K562 (cell line): Measurements from ENCODE around the gene ATP5PB. TPM values are rescaled to one million over a fixed set of nuclear protein-coding genes. Genes with fewer than 3 reads are reported as not detected.
A peak's percentile ranks its signal among the peaks of the same experiment; 100 is the strongest.

Experiments used
- ATAC-seq: fragments of 200-7000 bp; cut with Tn5 transposase; 3 replicates; pipeline ENCODE4 v1.9.1; 2020; ENCODE audit warnings: moderate library complexity
- BruUV-seq: library from RNA; stranded (reverse); fragments of 400-500 nt; replicated peaks from 2 replicates; lab custom pipeline; 2021; lab: Mats Ljungman, UMichigan
- CTCF ChIA-PET: fragments of 300-600 bp; formaldehyde crosslinking; extraction: SDS; loops from one replicate; lab custom pipeline; 2021; ENCODE audit warnings: low intra/inter-chr PET ratio; lab: Yijun Ruan, JAX
- POLR2A ChIA-PET: fragments of 300-600, 350-650 bp; sonication (Branson Sonifier 250); formaldehyde crosslinking; extraction: SDS; loops from one replicate; lab custom pipeline; 2021; ENCODE audit warnings: antibody characterized with exemption, inconsistent platforms; lab: Yijun Ruan, JAX
- DNase-seq, 4 experiments: peaks; one replicate each; pipeline versions ENCODE4 v3.0.0 to v3.0.0-alpha.2; 2011 to 2018; ENCODE audit warnings: low spot score in 3 of 4, mixed read lengths in 3 of 4; ENCODE audit errors: extremely low read depth in 1 of 4
- FAIRE-seq: peaks from 2 replicates; lab custom pipeline; 2011; peaks lifted over from hg19 to GRCh38; lab: Jason Lieb, UNC
- H2AFZ ChIP-seq: 2 replicates; pipeline ENCODE4 v1.6.0; 2011; ENCODE audit warnings: low read depth, low read length, control low read depth, inconsistent platforms
- H3K27ac ChIP-seq: fragments of 200-600 bp; 3 replicates; pipeline ENCODE4 v1.8.0; 2011; ENCODE audit warnings: low read depth, mild to moderate bottlenecking, control low read depth, inconsistent platforms, low read length, moderate library complexity, mixed read lengths; ENCODE audit errors: extremely low read depth
- H3K27me3 ChIP-seq, 2 experiments: fragments of 300-600 bp in 1 of 2; 2 replicates in 1 of 2; 3 replicates in 1 of 2; pipeline versions ENCODE4 v1.6.0 to v1.8.0; 2011; ENCODE audit warnings: inconsistent platforms in 2 of 2, low read length in 2 of 2, mild to moderate bottlenecking in 1 of 2, mixed read lengths in 1 of 2, moderate library complexity in 1 of 2; ENCODE audit not compliant: control insufficient read depth in 2 of 2, insufficient read depth in 2 of 2
- H3K36me3 ChIP-seq: fragments of 300-600 bp; 3 replicates; pipeline ENCODE4 v1.8.0; 2011; ENCODE audit warnings: mild to moderate bottlenecking, low read length, inconsistent platforms; ENCODE audit not compliant: control insufficient read depth, insufficient read depth
- H3K4me1 ChIP-seq, 2 experiments: fragments of 200-600 bp in 1 of 2; replicated peaks in 1 of 2; 2 replicates in 1 of 2; 3 replicates in 1 of 2; pipeline versions ENCODE4 v1.5.1 to v1.8.0; 2011; ENCODE audit warnings: inconsistent platforms in 2 of 2, low read length in 2 of 2, mild to moderate bottlenecking in 1 of 2, mixed read lengths in 1 of 2, moderate library complexity in 1 of 2; ENCODE audit not compliant: control insufficient read depth in 2 of 2, insufficient read depth in 2 of 2
- H3K4me2 ChIP-seq: 2 replicates; pipeline ENCODE4 v1.6.1; 2011; ENCODE audit warnings: low read length, control low read depth, inconsistent platforms, mixed read lengths; ENCODE audit not compliant: insufficient read depth
- H3K4me3 ChIP-seq: fragments of 200-600 bp; sonication (generic), shearing (Covaris generic); 2 replicates; pipeline ENCODE4 v1.5.1; 2016; ENCODE audit warnings: control low read depth, inconsistent platforms
- H3K79me2 ChIP-seq: fragments of 200-600 bp; 3 replicates; pipeline ENCODE4 v1.8.0; 2011; ENCODE audit warnings: low read length, inconsistent platforms; ENCODE audit not compliant: control insufficient read depth, insufficient read depth
- H3K9ac ChIP-seq, 2 experiments: 2 replicates each; pipeline versions ENCODE4 v1.6.0 to v1.6.1; 2011; ENCODE audit warnings: low read depth in 2 of 2, low read length in 2 of 2, control low read depth in 1 of 2, inconsistent platforms in 1 of 2, mild to moderate bottlenecking in 1 of 2, mixed read lengths in 1 of 2; ENCODE audit not compliant: insufficient read depth in 1 of 2
- H3K9me1 ChIP-seq: one replicate; pipeline ENCODE4 v1.6.0; 2011; ENCODE audit warnings: inconsistent platforms, mild to moderate bottlenecking, low read length, moderate library complexity; ENCODE audit not compliant: control insufficient read depth, insufficient read depth
- H3K9me3 ChIP-seq: replicated peaks from 2 replicates; pipeline ENCODE4 v1.5.1; 2011; ENCODE audit warnings: low read depth, low read length, inconsistent platforms; ENCODE audit not compliant: control insufficient read depth, insufficient read depth
- H4K20me1 ChIP-seq: replicated peaks from 2 replicates; pipeline ENCODE4 v1.6.1; 2011; ENCODE audit warnings: low read length, inconsistent platforms, mixed read lengths; ENCODE audit not compliant: control insufficient read depth, insufficient read depth
- E2F1 ChIP-seq: sonication (generic); formaldehyde crosslinking; IDR thresholded peaks from 2 replicates; pipeline ENCODE4 v1.8.1; 2023; ENCODE audit warnings: mild to moderate bottlenecking, missing genetic modification reagents, moderate library complexity
- ELF1 ChIP-seq: fragments of 200-800 bp; sonication (Bioruptor generic); IDR thresholded peaks from 2 replicates; pipeline ENCODE4 v1.6.1; 2016; ENCODE audit warnings: missing genetic modification characterization, missing compliant biosample characterization
- ELF4 ChIP-seq: fragments of 450-650 bp; formaldehyde crosslinking; IDR thresholded peaks from 2 replicates; pipeline ENCODE4 v1.4.0; 2022; ENCODE audit warnings: missing genetic modification characterization
- HCFC1 ChIP-seq: IDR thresholded peaks from 2 replicates; pipeline ENCODE4 v1.6.1; 2012; ENCODE audit warnings: low read depth, low read length, improper control_type of control experiment
- HOMEZ ChIP-seq: fragments of 250-450 bp; sonication (Bioruptor Pico); IDR thresholded peaks from 2 replicates; pipeline ENCODE4 v1.4.0; 2020; ENCODE audit warnings: mild to moderate bottlenecking, moderate library complexity
- KLF16 ChIP-seq: IDR thresholded peaks from 2 replicates; pipeline ENCODE4 v1.6.1; 2016; ENCODE audit warnings: antibody characterized with exemption
- MYNN ChIP-seq, 2 experiments: sonication (generic); formaldehyde crosslinking in 1 of 2; IDR thresholded peaks; 2 replicates each; pipeline versions ENCODE4 v1.5.0 to v1.6.1; 2016 to 2020; ENCODE audit warnings: antibody characterized with exemption in 1 of 2, missing genetic modification reagents in 1 of 2
- PHF8 ChIP-seq: fragments of 200-600 bp; sonication (generic); IDR thresholded peaks from 2 replicates; pipeline ENCODE4 v1.6.1; 2012; ENCODE audit warnings: mixed run types, mild to moderate bottlenecking, inconsistent platforms, low read length, moderate library complexity, borderline replicate concordance
- PHTF2 ChIP-seq: fragments of 250-450 bp; sonication (Bioruptor Pico); IDR thresholded peaks from 2 replicates; pipeline ENCODE4 v1.5.0; 2021; ENCODE audit warnings: mild to moderate bottlenecking
- POLR2H ChIP-seq: IDR thresholded peaks from 2 replicates; pipeline ENCODE4 v1.6.1; 2016; ENCODE audit warnings: missing genetic modification characterization, low read depth, mild to moderate bottlenecking, control low read depth, missing compliant biosample characterization, moderate library complexity
- SMAD2 ChIP-seq: fragments of 150-350 bp; IDR thresholded peaks from 2 replicates; pipeline ENCODE4 v1.6.1; 2014; ENCODE audit warnings: low read depth, mild to moderate bottlenecking, low read length
- ZBTB17 ChIP-seq: fragments of 450-650 bp; formaldehyde crosslinking; IDR thresholded peaks from 2 replicates; pipeline ENCODE4 v1.4.0; 2020; ENCODE audit warnings: mild to moderate bottlenecking
- ZNF277 ChIP-seq: fragments of 250-450 bp; sonication (Bioruptor Pico); IDR thresholded peaks from 2 replicates; pipeline ENCODE4 v1.8.0; 2022; ENCODE audit warnings: inconsistent platforms, mild to moderate bottlenecking, moderate library complexity, borderline replicate concordance
- WGBS: fragments of 100-300 bp; shearing (Covaris generic); methylation state at CpG from one replicate; pipeline ENCODE4 v1.1.6; 2016; ENCODE audit warnings: low coverage, mixed read lengths; ENCODE audit not compliant: insufficient coverage; ENCODE audit errors: missing lambda C conversion rate; 5-methylcytosine and 5-hydroxymethylcytosine counted together
- in situ Hi-C: fragments of 300-500 bp; cut with MboI; formaldehyde crosslinking; loops from 4 replicates; pipeline ENCODE4 v1.15.0; 2018; ENCODE audit warnings: inconsistent platforms, mixed read lengths
- intact Hi-C: fragments of 100-400 bp; cut with micrococcal nuclease; formaldehyde crosslinking; loops from 2 replicates; pipeline ENCODE4 v1.14.2; 2022
- polyA plus RNA-seq, 8 experiments: library from polyadenylated mRNA; depleted of rRNA in 4 of 8; stranded (reverse) in 5 of 8; unstranded in 3 of 8; fragments of >200 nt; fragmentation: Nextera tagmentation in 2 of 8; fragmentation: Illumina TruSeq in 1 of 8; extraction: Ambion mirVana in 2 of 8; extraction: Trizol in 1 of 8; gene quantifications; 2 replicates each; pipeline versions ENCODE4 v1.2.1 to v1.2.3, GENCODE V29; 2011 to 2014; ENCODE audit warnings: inconsistent platforms in 1 of 8, missing spikeins in 1 of 8
- total RNA-seq, 7 experiments: library from RNA; depleted of rRNA in 6 of 7; stranded (reverse); fragments of >200 nt in 6 of 7; fragmentation: Illumina TruSeq in 2 of 7; extraction: Trizol in 2 of 7; gene quantifications; 2 replicates each; pipeline versions ENCODE4 v1.2.1 to v1.2.3, GENCODE V29; 2011 to 2021; ENCODE audit warnings: low replicate concordance in 1 of 7
- TF ChIP-seq, protein P1 (sequence below): sonication (generic); formaldehyde crosslinking; IDR thresholded peaks from 2 replicates; pipeline ENCODE4 v1.8.0; 2022; ENCODE audit warnings: missing genetic modification reagents, mild to moderate bottlenecking, borderline replicate concordance
- TF ChIP-seq, protein P2 (sequence below), 2 experiments: fragments of 450-650 bp; conservative IDR thresholded peaks; 2 replicates each; pipeline ENCODE4 v1.6.1; 2017; ENCODE audit warnings: mild to moderate bottlenecking in 2 of 2, moderate library complexity in 2 of 2

ATP5PB gene
- total and polyA plus RNA-seq, 9 of the 15 experiments (the other 6 are each of a cell fraction or from before 2014, with no cell fraction given), result 651 to 2,735 (median 1,061) TPM

DNA sequence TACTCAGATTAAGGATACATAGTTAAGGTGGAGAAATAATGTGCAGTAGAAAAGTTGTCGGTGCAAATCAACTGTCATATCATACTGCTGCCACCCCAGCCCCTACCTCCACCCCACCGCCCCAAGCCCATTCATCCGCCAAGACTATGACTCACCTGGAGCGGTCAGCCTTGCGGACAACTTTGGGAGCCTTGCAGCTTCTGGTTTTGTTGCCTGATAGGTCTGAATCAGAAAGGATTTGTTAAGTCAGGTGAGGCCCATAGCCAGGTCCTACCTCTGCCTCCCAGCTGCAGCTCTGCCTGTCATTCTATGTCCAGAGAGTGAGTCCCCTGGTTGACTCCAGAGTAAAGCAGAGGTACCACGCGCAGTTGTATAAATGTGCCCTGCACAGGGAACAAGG, 37.2 kb downstream of the ATP5PB start (continued):
- no peak for TF ChIP-seq E2F1 (CRISPR knock-in tag)
- TF ChIP-seq MYNN (IDR thresholded peaks at IDR 0.05), result no peak
- TF ChIP-seq MYNN (CRISPR knock-in tag; IDR thresholded peaks at IDR 0.05), result no peak
- TF ChIP-seq PHF8, result no peak

- Histone ChIP-seq H3K36me3 (no peaks in the 10 kb centered on the region), H3K4me3 (no peak overlapping the region), H3K79me2 (no peaks in the 10 kb centered on the region), H3K9me1 (no peaks in the 10 kb centered on the region), H3K4me1 (no peaks in the 10 kb centered on the region; a peak in 1 of 5 replicates), H3K27ac (no peak overlapping the region), H3K9ac (no peak overlapping the region), H3K4me2 (no peak overlapping the region), H3K9me3 (no peaks in the 10 kb centered on the region), H2AFZ (no peak overlapping the region), H3K27me3 (peaks cover 10 to 37% of the 10 kb centered on the region in 2 experiments; a peak in 4 of 5 replicates), H4K20me1 (no peaks in the 10 kb centered on the region)
- DNase-seq, result no peak
- FAIRE-seq, result peak; percentile 49
- no peak for ATAC-seq
- ChIA-PET CTCF (no interaction called here), POLR2A (no interaction called here)
- intact Hi-C loops (no loop called here), in situ Hi-C loops (loop anchor here (25.0 kb wide), 1 partner anchor 850 kb away; no protein-coding TSS in a partner anchor)
- 5% methylated on average over 6 of the region's 6 CpGs for WGBS
- no TSS peak for BruUV-seq
- TF ChIP-seq ELF4 (CRISPR knock-in tag) (no peak), ZBTB17 (CRISPR knock-in tag) (no peak), HOMEZ (CRISPR knock-in tag) (no peak), PHTF2 (CRISPR knock-in tag) (no peak), POLR2H (tag) (no peak), KLF16 (no peak), HCFC1 (no peak), ELF1 (no peak), ZNF277 (CRISPR knock-in tag) (no peak), SMAD2 (no peak)
- TF ChIP-seq, protein P1, sequence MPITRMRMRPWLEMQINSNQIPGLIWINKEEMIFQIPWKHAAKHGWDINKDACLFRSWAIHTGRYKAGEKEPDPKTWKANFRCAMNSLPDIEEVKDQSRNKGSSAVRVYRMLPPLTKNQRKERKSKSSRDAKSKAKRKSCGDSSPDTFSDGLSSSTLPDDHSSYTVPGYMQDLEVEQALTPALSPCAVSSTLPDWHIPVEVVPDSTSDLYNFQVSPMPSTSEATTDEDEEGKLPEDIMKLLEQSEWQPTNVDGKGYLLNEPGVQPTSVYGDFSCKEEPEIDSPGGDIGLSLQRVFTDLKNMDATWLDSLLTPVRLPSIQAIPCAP (CRISPR knock-in tag), result no peak
- TF ChIP-seq, protein P2, sequence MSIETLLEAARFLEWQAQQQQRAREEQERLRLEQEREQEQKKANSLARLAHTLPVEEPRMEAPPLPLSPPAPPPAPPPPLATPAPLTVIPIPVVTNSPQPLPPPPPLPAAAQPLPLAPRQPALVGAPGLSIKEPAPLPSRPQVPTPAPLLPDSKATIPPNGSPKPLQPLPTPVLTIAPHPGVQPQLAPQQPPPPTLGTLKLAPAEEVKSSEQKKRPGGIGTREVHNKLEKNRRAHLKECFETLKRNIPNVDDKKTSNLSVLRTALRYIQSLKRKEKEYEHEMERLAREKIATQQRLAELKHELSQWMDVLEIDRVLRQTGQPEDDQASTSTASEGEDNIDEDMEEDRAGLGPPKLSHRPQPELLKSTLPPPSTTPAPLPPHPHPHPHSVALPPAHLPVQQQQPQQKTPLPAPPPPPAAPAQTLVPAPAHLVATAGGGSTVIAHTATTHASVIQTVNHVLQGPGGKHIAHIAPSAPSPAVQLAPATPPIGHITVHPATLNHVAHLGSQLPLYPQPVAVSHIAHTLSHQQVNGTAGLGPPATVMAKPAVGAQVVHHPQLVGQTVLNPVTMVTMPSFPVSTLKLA (conservative IDR thresholded peaks at IDR 0.05), result no peak
Measured at GRCh38 chr1:111487133-111487532, 37.9 kb downstream of the ATP5PB start.
